ENCODE data around the gene GALNT9.
"Not testable (repeated sequence)": the region's sequence is repeated elsewhere in the genome, so short reads cannot be mapped to it uniquely, and the experiment has no call there.

The GALNT9 gene

GRCh38 chr12:132358241-132359225 is 29.1 kb upstream of the GALNT9 start:
- not testable (repeated sequence) for DNase-seq

- DNase-seq: no peak
These were observed 28.3 kb upstream of the GALNT9 start for GRCh38 chr12:132357623-132358186.

- no peak for DNase-seq
These were observed 27.6 kb upstream of the GALNT9 start for GRCh38 chr12:132356691-132357622.

GRCh38 chr12:132355742-132356681 is 26.6 kb upstream of the GALNT9 start:
- DNase-seq: no peak

- no peak for DNase-seq
These were observed 25.7 kb upstream of the GALNT9 start for GRCh38 chr12:132354982-132355680.

- DNase-seq: no peak
These were observed 25.0 kb upstream of the GALNT9 start for GRCh38 chr12:132354211-132354981.

GRCh38 chr12:132353811-132354210 is 24.4 kb upstream of the GALNT9 start:
- DNase-seq: no peak

GRCh38 chr12:132352896-132353800 is 23.8 kb upstream of the GALNT9 start:
- DNase-seq: no peak

GRCh38 chr12:132351751-132352495 is 22.5 kb upstream of the GALNT9 start:
- DNase-seq: no peak

GRCh38 chr12:132349501-132350131 is 20.2 kb upstream of the GALNT9 start:
- DNase-seq: no peak

- no peak for DNase-seq
These were observed 18.8 kb upstream of the GALNT9 start for GRCh38 chr12:132348176-132348575.

- no peak for DNase-seq
These were observed 17.9 kb upstream of the GALNT9 start for GRCh38 chr12:132347176-132347855.

GRCh38 chr12:132346471-132347175 is 17.2 kb upstream of the GALNT9 start:
- DNase-seq: no peak

GRCh38 chr12:132345561-132346200 is 16.3 kb upstream of the GALNT9 start:
- no peak for DNase-seq

GRCh38 chr12:132345126-132345525 is 15.7 kb upstream of the GALNT9 start:
- DNase-seq: no peak

GRCh38 chr12:132344601-132345000 is 15.2 kb upstream of the GALNT9 start:
- no peak for DNase-seq
